ENCODE data around the gene PLOD2.

The PLOD2 gene

GRCh38 chr3:146166415-146166821, 5.4 kb upstream of the PLOD2 start:
- DNase-seq (ENCODE audit: low read depth) = peak; percentile 60

GRCh38 chr3:146165877-146166276, 4.9 kb upstream of the PLOD2 start:
- DNase-seq (ENCODE audit: low read depth) = no peak

- DNase-seq (ENCODE audit: low read depth) = peak; percentile 71
These were observed 4.2 kb upstream of the PLOD2 start for GRCh38 chr3:146164971-146165769.

GRCh38 chr3:146164506-146164905, 3.5 kb upstream of the PLOD2 start:
- DNase-seq (ENCODE audit: low read depth) = no peak

- DNase-seq (ENCODE audit: low read depth) = no peak
These were observed 3.1 kb upstream of the PLOD2 start for GRCh38 chr3:146164071-146164470.

GRCh38 chr3:146163584-146163983, 2.6 kb upstream of the PLOD2 start:
- DNase-seq (ENCODE audit: low read depth) = peak; percentile 90

- DNase-seq (ENCODE audit: low read depth) = no peak
These were observed 1.6 kb upstream of the PLOD2 start for GRCh38 chr3:146162561-146162960.

GRCh38 chr3:146161663-146162002, 649 bp upstream of the PLOD2 start:
- no peak for DNase-seq (ENCODE audit: low read depth)

- DNase-seq (ENCODE audit: low read depth) = no peak
These were observed 542 bp downstream of the PLOD2 start for GRCh38 chr3:146160321-146160963.

GRCh38 chr3:146159616-146160320, 1.2 kb downstream of the PLOD2 start:
- DNase-seq (ENCODE audit: low read depth) = no peak

GRCh38 chr3:146159037-146159436, 1.9 kb downstream of the PLOD2 start:
- DNase-seq (ENCODE audit: low read depth) = no peak

- DNase-seq (ENCODE audit: low read depth) = no peak
These were observed 3.5 kb downstream of the PLOD2 start for GRCh38 chr3:146157325-146158060.

GRCh38 chr3:146156666-146157314, 4.2 kb downstream of the PLOD2 start:
- no peak for DNase-seq (ENCODE audit: low read depth)

- DNase-seq (ENCODE audit: low read depth) = no peak
These were observed 4.9 kb downstream of the PLOD2 start for GRCh38 chr3:146156095-146156494.

- DNase-seq (ENCODE audit: low read depth) = no peak
These were observed 6.0 kb downstream of the PLOD2 start for GRCh38 chr3:146154995-146155394.

- DNase-seq (ENCODE audit: low read depth) = no peak
These were observed 6.7 kb downstream of the PLOD2 start for GRCh38 chr3:146154316-146154715.

GRCh38 chr3:146153429-146153828, 7.6 kb downstream of the PLOD2 start:
- no peak for DNase-seq (ENCODE audit: low read depth)

- DNase-seq (ENCODE audit: low read depth) = no peak
These were observed 8.2 kb downstream of the PLOD2 start for GRCh38 chr3:146152834-146153233.

- no peak for DNase-seq (ENCODE audit: low read depth)
These were observed 12.5 kb downstream of the PLOD2 start for GRCh38 chr3:146148468-146148931.

- no peak for DNase-seq (ENCODE audit: low read depth)
These were observed 15.3 kb downstream of the PLOD2 start for GRCh38 chr3:146145642-146146041.

GRCh38 chr3:146142757-146143156, 18.2 kb downstream of the PLOD2 start:
- no peak for DNase-seq (ENCODE audit: low read depth)

GRCh38 chr3:146139586-146140110, 21.3 kb downstream of the PLOD2 start:
- DNase-seq (ENCODE audit: low read depth) = no peak

Data from non-pigmented ciliary epithelial cell (primary cell).